Mucosa of stomach (tissue), 1 donor: Measurements from ENCODE around the gene RNF212.

Experiments used
- H3K27me3 ChIP-seq: one replicate; pipeline ENCODE4 v1.7.0; 2013; ENCODE audit warnings: mild to moderate bottlenecking, low read length; ENCODE audit not compliant: control insufficient read depth, insufficient read depth
- H3K36me3 ChIP-seq: one replicate; pipeline ENCODE4 v1.7.0; 2013; ENCODE audit warnings: low read length; ENCODE audit not compliant: control insufficient read depth, insufficient read depth
- H3K4me1 ChIP-seq: one replicate; pipeline ENCODE4 v1.7.0; 2013; ENCODE audit warnings: mild to moderate bottlenecking, low read length; ENCODE audit not compliant: control insufficient read depth, insufficient read depth
- H3K4me3 ChIP-seq: one replicate; pipeline ENCODE4 v1.7.0; 2013; ENCODE audit warnings: low read length
- H3K9ac ChIP-seq: one replicate; pipeline ENCODE4 v1.7.0; 2013; ENCODE audit warnings: mild to moderate bottlenecking, low read length, moderate library complexity
- H3K9me3 ChIP-seq: one replicate; pipeline ENCODE4 v1.7.0; 2013; ENCODE audit warnings: mild to moderate bottlenecking, low read length, moderate library complexity; ENCODE audit not compliant: control insufficient read depth
- donor health status: Pancreatic carcinoma.

RNF212 gene

DNA sequence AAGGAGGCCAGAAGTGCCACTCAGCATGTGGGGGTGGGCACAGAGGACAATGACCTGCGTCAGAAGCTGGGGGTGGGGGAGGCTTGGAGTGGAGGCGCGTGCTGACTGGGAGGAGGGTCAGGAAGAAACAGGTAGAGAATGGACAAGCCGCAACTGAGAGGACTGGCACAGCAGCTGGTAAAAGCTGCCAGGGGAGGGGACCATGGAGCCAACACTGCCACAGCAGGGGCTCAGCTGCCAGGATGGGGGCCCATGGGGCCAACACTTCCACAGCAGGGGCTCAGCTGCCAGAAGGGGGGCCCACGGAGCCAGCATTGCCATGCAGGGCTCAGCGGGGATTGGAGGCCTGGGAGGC is 19.1 kb downstream of the RNF212 start:
- Histone ChIP-seq H3K4me1 (no peaks in the 10 kb centered on the region), H3K36me3 (no peaks in the 10 kb centered on the region), H3K9me3 (no peaks in the 10 kb centered on the region), H3K27me3 (no peaks in the 10 kb centered on the region), H3K4me3 (no peak overlapping the region), H3K9ac (no peak overlapping the region)

DNA sequence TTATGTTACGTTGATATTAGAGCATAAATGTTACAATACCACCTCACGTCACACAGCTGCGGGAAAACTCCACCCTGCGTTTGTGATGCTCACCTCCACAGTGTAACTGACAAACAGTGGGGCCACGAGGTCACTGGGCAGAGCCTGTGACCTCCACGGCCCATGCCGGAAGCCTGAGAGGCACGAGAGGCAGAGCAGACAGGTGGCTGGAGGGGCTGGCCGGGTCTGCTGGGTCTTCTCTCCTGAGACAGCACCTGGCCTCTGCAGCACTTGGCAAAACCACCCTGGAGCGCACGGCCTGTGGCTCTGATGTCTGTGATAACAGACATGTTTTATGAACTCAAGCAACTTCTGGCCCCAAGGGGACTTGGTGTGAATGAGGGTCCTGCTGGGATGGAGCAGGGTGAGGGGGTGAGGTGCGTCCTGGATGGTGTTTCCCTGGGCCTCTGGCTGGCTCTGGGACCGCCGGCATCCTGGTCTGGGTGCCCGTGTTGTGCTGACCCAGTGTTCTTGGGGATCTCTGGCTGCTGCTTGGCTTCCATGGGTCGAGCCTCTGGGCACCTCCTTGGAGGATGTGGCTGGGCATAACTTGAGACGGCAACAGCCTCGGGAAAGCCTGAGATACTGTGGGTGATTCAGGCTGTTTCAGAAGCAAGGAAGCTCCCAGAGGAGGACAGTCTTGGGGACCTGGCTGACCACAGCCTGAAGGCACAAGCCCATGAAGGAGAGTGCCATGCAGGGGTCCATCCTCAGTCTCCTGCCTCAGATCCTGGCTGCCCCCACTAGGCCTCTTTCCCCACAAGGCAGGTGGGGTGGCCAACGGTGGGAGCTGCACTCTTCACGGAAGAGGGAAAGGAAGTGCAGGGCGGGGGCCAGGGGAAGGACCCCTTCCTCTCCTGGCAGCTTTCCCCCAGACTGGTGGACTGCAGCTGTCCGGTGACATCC is 19.7 kb downstream of the RNF212 start:
- Histone ChIP-seq H3K36me3 (no peaks in the 10 kb centered on the region), H3K9ac (no peak overlapping the region), H3K27me3 (no peaks in the 10 kb centered on the region), H3K9me3 (no peaks in the 10 kb centered on the region), H3K4me1 (no peaks in the 10 kb centered on the region), H3K4me3 (no peak overlapping the region)

- Histone ChIP-seq H3K27me3 (no peaks in the 10 kb centered on the region), H3K4me1 (no peaks in the 10 kb centered on the region), H3K9me3 (no peaks in the 10 kb centered on the region), H3K36me3 (no peaks in the 10 kb centered on the region), H3K4me3 (no peak overlapping the region), H3K9ac (no peak overlapping the region)
Measured at GRCh38 chr4:1092983-1093361, 20.4 kb downstream of the RNF212 start.

DNA sequence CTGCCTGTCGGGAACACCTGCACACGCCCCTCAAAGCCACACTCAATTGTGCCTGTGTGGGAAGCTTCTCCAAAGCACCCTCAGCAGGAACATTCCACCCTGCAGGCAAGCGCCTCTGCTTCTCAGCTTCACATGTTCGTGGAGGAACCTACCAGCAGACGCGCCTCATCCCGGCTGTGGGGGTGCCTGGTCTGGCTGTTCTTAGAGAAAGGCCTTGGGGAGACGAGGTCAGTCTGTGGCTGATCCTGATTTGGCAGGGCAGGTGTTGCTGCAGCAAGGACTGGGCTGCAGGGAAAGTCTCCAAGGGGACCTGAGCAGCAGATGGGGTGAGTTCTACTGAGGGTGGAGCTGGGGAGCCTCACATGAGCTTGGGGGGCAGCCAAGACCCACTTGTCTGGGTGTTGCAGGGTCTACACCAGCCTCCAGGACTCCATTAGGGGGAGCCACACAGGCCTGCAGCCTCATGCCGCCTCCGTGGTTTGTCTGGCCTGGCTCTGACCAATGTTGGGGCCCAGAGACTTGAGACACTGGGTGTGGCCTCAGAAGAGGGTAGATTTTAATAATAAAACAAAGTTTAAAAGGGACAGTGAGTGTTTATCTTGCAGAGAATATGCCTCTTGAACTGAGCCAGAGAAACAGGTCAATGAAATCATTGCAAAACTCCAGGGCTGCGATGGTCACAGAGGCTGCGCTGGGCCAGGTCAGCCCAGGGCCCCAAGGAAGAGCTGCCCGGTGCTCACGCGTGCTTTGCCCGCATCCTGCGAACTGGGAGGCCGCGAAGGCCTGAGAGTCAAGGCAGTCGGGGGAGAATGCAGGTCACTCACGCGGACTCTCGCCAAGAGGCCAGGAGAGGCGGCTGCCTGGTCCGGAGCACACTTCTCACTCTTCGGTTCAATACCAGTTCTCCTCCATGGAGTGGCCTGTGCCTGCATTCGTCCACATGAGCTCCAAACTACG is 21.1 kb downstream of the RNF212 start:
- no peaks in the 10 kb centered on the region for H3K36me3 ChIP-seq
- no peaks in the 10 kb centered on the region for H3K4me1 ChIP-seq
- no peaks in the 10 kb centered on the region for H3K9me3 ChIP-seq
- H3K9ac ChIP-seq = no peak overlapping the region
- H3K4me3 ChIP-seq = no peak overlapping the region
- no peaks in the 10 kb centered on the region for H3K27me3 ChIP-seq

DNA sequence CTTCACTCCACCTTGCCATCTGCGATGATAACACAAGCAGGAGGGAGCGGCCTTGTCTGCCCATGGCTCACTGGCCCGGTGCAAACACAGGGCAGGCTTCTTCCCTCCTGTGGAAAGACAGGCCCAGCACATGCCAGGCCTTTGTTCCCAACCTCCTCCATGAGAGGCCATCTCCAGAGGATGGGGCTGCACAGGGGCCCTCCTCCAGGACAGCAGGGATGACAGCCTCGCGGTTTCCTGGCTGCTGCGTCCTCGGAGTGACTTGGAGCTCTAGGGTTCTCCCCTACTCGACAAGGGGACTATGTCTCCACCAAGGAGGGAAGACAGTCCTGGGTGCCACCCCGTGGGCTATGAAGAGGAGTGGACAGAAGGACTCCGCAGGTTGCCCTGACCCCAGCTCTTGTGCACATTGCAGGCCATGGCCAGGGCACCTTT is 21.8 kb downstream of the RNF212 start:
- H3K4me3 ChIP-seq = no peak overlapping the region
- H3K4me1 ChIP-seq = no peaks in the 10 kb centered on the region
- H3K9me3 ChIP-seq = no peaks in the 10 kb centered on the region
- no peaks in the 10 kb centered on the region for H3K27me3 ChIP-seq
- no peak overlapping the region for H3K9ac ChIP-seq
- no peaks in the 10 kb centered on the region for H3K36me3 ChIP-seq

GRCh38 chr4:1090465-1091440 is 22.6 kb downstream of the RNF212 start:
- no peak overlapping the region for H3K9ac ChIP-seq
- H3K36me3 ChIP-seq = no peaks in the 10 kb centered on the region
- H3K4me3 ChIP-seq = no peak overlapping the region

DNA sequence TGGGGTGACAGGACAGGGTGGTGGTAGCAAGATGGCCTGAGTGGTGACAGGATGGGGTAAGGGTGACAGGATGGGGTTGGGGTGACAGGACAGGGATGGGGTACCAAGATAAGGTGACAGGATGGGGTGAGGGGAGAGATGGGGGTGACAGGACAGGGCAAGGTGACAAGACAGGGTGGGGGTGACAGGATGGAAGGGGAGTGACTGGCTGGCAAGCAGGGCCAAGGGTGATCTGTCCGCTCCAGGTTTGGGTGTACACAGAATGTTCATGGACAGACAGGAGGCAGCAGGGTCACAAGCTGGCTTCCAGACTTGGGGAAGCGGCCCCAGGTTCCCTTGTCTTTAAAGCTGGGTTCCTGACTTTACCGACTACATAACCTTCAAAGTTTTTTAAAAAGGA is 23.3 kb downstream of the RNF212 start:
- Histone ChIP-seq H3K36me3 (no peaks in the 10 kb centered on the region), H3K27me3 (no peaks in the 10 kb centered on the region), H3K9me3 (no peaks in the 10 kb centered on the region), H3K4me1 (no peaks in the 10 kb centered on the region), H3K9ac (no peak overlapping the region), H3K4me3 (no peak overlapping the region)

More at GRCh38 chr4:1090465-1091440, 22.6 kb downstream of the RNF212 start:
- Histone ChIP-seq H3K4me1 (no peaks in the 10 kb centered on the region), H3K9me3 (no peaks in the 10 kb centered on the region), H3K27me3 (no peaks in the 10 kb centered on the region)

GRCh38 chr4:1087371-1087770 is 26.0 kb downstream of the RNF212 start:
- no peaks in the 10 kb centered on the region for H3K9me3 ChIP-seq
- H3K36me3 ChIP-seq = no peaks in the 10 kb centered on the region
- peaks cover 7% of the 10 kb centered on the region for H3K4me1 ChIP-seq
- no peak overlapping the region for H3K4me3 ChIP-seq
- H3K27me3 ChIP-seq = no peaks in the 10 kb centered on the region
- H3K9ac ChIP-seq = no peak overlapping the region

DNA sequence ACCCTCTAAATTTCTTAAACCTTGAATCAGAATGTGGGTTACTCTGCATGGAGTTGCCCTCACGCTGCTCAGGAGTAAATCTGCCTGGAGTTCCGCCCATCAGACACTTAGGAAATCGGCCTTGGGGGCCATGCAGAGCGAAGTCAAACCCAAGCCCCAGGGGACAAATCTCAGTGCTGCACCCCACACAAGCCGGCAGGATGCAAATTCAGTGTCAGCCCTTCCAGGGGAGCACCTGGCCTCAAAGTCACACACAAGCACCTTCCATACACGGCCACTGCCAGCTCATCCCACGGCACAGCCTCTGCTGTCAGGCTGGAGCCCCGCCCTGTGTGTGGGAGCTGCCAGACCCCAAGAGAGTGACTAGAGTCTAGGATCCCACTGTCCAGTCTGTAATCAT is 27.4 kb downstream of the RNF212 start:
- no peak overlapping the region for H3K9ac ChIP-seq
- H3K9me3 ChIP-seq = no peaks in the 10 kb centered on the region
- H3K36me3 ChIP-seq = no peaks in the 10 kb centered on the region
- peaks cover 14% of the 10 kb centered on the region for H3K4me1 ChIP-seq
- no peak overlapping the region for H3K4me3 ChIP-seq
- H3K27me3 ChIP-seq = no peaks in the 10 kb centered on the region

DNA sequence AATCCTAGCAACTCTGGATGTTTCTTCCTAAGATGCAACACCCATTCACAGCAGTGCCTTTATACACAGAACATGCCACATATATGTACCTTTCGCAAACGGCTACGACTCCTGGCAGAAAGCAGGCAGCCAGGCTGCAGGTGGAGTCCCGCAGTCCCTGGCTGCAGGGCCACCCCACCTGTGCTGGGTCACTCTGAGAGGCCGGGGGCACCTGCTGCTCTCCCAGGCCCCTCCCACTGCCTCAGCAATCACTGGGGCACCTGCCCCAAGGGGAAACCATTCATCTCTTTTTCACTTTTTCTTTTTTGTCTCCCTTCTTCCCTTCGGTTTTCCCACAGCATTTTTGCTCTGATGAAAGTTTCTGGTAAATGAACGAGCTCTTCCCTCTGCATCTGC is 28.0 kb downstream of the RNF212 start:
- Histone ChIP-seq H3K9me3 (no peaks in the 10 kb centered on the region), H3K4me3 (no peak overlapping the region), H3K9ac (no peak overlapping the region), H3K4me1 (peaks cover 14% of the 10 kb centered on the region), H3K36me3 (no peaks in the 10 kb centered on the region), H3K27me3 (peaks cover 5% of the 10 kb centered on the region)

DNA sequence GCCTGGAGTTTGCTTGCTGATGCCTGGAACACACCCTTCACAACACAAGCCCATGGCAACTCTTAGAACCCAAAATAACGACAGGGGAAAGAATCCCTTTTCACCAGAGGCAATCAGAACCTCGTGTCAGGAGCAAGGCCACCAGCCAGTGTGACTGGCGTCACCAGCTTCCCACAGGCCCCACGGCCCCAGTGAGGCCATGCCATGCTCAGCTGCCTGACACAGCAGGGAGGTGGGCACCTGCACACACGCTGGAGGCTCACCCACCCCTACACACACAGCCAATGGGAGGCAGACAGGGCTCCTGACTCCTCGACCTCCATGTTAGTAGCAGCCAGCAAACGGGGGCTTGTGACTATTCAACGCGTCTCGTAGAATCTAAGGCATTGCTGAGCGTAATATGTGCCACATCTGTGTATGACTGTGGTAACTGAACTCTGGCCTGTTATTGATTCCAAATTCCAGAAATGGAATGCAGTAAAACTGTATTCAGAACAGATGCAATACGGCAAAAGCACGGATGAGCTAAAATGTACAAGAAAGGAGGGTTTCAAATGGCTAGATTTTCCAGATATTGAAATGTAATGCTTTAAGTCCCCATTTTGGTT is 28.5 kb downstream of the RNF212 start:
- no peaks in the 10 kb centered on the region for H3K9me3 ChIP-seq
- H3K4me1 ChIP-seq = peaks cover 14% of the 10 kb centered on the region
- H3K27me3 ChIP-seq = peaks cover 6% of the 10 kb centered on the region
- no peak overlapping the region for H3K9ac ChIP-seq
- no peak overlapping the region for H3K4me3 ChIP-seq
- no peaks in the 10 kb centered on the region for H3K36me3 ChIP-seq
